Sciatic nerve (tissue), 2 donors: ENCODE results near the gene SLC1A5. TPM values are rescaled to one million over a fixed set of nuclear protein-coding genes. Genes with fewer than 3 reads are reported as not detected.
"Not testable (repeated sequence)": the region's sequence is repeated elsewhere in the genome, so short reads cannot be mapped to it uniquely, and the experiment has no call there.

Source experiments
- ATAC-seq: fragments of 200-7000 bp; cut with Tn5 transposase; one replicate; pipeline ENCODE4 v1.9.1; 2020; ENCODE audit warnings: mild to moderate bottlenecking, moderate library complexity
- DNase-seq: peaks from one replicate; pipeline ENCODE4 v3.0.0-alpha.2; 2020; ENCODE audit warnings: low spot score
- intact Hi-C: fragments of 100-400 bp; cut with DNase I; formaldehyde crosslinking; loops from one replicate; pipeline ENCODE4 v1.14.2; 2022
- total RNA-seq: library from RNA; stranded (reverse); fragmentation: NEBNext Ultra II Directional; extraction: Animal tissue kit (Norgen Biotek cat#: 25700); gene quantifications from one replicate; pipeline ENCODE4 v1.2.1, GENCODE V29; 2021
- donor health status: DM: no; HTN: no; CAD: no.
- donor health status: DM: no; HTN: no; CAD: no.

Gene SLC1A5
- total RNA-seq, 1 donor from 2014 or later, result 71.0 TPM

GRCh38 chr19:46776927-46777911, 11.2 kb downstream of the SLC1A5 start:
- intact Hi-C loops, result no loop called here
- ATAC-seq (no peak), DNase-seq (no peak)

DNA sequence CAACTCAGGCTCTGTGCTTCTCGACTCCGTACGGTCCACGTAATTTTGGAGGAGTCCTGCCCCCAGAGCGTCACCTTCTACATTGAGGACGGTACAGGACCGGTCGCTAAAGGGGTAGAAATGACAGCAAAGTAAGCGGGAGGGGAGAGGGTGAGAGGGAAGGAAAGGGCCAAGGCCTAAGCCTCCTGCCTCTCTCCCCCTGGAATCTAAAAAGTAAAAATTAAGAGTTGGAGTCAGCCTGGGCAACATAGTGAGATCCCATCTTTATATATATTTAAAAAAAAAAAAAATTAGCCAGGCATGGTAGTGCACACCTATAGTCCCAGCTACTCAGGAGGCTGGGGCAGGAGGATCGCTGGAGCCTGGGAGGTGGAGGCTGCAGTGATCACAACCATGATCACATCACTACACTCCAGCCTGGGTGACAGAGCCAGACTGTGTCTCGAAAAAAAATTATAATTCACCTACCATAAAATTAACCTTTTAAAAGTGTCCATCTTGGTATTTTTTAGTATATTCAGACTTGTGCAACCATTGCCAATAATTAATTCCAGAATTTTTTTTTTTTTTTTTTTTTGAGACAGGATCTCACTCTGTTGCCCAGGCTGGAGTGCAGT, 12.6 kb downstream of the SLC1A5 start:
- no peak for ATAC-seq
- intact Hi-C loops, result no loop called here
- DNase-seq, result no peak

DNA sequence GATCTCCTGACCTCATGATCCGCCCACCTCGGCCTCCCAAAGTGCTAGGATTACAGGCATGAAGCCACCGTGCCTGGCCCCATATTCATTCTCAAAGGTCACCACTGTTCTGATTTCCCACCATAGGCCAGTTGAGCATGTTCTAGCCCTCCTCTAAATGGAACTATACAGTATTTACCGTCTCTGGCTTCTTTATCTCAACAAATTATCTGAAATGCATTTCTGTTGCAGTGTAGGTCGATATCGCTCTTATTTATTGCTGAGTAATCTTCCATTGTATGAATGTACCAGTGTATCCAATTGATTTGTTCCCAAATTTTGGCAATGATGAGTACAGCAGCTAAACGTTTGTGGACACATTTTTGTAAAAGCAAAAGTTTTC, 15.4 kb downstream of the SLC1A5 start:
- DNase-seq (no peak), ATAC-seq (no peak)
- intact Hi-C loops, result no loop called here

DNA sequence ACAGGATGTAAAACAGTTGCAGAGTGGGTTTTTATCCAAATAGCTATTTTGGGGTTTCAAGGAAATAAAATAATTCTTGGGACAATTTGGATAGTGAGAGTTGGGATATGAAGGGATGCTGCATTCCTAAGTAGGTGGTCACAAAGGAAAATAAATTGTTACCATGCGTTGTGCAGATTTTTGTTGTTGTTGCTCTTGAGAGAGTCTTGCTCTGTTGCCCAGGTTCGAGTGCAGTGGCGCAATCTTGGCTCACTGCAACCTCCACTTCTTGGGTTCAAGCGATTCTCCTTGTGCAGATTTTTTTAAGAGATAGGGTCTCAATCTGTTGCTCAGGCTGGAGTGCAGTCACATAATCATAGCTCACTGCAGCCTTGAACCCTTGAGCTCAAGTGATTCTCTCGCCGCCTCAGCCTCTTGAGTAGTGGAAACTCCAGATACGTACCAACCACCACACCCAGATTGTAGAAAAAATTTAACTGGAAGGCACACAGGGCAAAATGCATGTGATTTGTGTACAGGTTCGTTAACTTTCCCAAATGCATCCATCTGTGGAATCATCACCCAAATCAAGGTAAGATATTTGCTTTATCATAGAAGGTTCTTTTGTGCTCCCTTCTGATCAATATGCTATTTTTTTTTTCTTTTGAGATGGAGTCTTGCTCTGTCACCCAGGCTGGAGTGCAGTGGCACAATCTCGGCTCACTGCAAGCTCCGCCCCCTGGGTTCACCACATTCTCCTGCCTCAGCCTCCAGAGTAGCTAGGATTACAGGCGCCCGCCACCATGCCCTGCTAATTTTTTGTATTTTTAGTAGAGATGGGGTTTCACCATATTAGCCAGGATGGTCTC, 16.0 kb downstream of the SLC1A5 start:
- intact Hi-C loops, result no loop called here
- no peak for ATAC-seq
- no peak for DNase-seq

DNA sequence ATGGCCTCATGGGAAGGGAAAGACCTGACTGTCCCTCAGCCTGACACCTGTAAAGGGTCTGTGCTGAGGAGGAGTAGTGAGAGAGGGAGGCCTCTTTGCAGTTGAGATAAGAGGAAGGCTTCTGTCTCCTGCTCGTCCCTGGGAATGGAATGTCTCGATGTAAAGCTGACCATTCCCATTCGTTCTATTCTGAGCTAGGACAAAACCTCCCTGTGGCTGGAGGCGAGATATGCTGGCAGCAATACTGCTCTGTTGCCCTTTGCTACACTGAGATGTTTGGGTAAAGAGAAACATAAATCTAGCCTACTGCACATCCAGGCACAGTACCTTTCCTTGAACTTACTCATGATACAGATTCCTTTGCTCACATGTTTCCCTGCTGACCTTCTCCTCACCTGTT, 19.6 kb downstream of the SLC1A5 start:
- ATAC-seq, intact Hi-C loops, DNase-seq: not testable (repeated sequence)

DNA sequence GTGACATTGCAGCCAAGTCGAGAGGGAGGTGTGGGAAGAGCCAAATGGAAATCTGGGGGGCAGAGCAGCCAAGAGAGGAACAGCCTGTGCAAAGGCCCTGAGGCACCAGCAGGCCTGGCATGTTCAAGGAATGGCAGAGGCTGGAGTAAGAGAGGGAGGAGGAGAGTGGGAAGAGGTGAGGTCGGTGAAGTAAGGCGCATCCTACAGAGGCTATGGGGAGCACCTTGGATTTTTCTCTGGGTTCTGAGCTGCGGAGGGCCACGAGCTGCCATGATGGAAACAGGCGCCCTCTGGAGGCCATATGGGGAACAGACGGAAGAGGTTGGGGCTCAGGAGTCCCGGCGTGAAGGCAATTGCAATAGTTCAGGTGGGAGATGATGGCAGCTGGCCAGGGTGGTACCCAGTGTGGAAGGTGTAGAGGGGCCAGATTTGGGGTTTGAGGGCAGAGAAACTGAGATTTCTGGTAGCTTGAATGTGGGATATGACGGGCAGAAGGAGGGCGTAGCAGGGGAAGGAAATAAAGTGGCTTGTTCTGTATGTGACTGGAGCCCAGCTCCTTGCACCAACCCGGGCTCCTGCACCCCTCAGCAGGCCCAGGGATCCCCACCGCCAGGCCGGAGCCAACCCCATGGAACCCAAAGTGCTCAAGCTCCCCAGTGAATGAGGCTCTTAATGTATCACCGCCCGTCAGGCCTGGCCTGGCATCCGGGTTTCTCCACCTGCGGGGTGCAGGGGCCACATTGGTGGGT, 21.7 kb downstream of the SLC1A5 start:
- intact Hi-C loops, result no loop called here
- DNase-seq (no peak), ATAC-seq (peak; percentile 7)

DNA sequence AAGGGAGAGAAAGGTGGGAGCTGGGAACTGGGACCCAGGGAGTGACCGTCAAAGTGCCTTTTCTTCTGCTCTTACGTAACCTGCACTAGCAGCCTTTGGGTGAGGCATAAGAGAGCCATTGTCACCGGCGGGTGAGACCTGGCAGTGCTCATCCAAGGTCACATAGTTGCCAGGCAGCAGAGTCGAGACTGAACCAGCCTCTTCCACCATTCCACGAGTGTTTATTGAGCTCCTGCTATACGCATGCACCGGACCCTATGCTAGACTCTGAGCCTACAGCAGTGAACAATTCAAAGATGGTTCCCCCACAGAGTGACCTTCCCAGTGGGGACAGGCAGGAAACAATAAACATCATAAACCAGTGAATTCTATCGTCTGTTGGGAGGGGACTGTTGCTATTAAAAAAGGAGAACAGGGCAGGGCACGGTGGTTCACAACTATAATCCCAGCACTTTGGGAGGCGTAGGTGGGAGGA, 23.5 kb downstream of the SLC1A5 start:
- intact Hi-C loops, result no loop called here

GRCh38 chr19:46762245-46762890, 26.0 kb downstream of the SLC1A5 start:
- DNase-seq, result no peak
- no peak for ATAC-seq
- intact Hi-C loops, result no loop called here

More for the DNA sequence above, 23.5 kb downstream of the SLC1A5 start:
- no peak for DNase-seq
- ATAC-seq, result no peak

GRCh38 chr19:46761418-46761831, 27.0 kb downstream of the SLC1A5 start:
- ATAC-seq, result peak; percentile 54
- intact Hi-C loops, result no loop called here

DNA sequence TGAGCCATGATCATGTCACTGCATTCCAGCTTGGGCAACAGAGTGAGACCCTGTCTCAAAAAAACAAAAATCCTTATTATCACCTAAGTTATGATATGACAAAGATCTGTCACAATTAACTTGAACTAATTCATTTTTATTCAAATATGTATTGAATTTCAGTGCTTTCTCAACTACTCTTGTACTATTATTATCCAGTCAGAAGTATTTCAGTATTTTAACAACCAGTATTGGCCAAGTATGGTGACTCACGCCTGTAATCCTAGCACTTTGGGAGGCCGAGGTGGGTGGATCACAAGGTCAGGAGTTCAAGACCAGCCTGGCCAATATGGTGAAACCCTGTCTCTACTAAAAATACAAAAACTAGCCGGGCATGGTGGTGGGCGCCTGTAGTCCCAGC, 27.5 kb downstream of the SLC1A5 start:
- DNase-seq, intact Hi-C loops: not testable (repeated sequence)
- ATAC-seq, result peak; percentile 12

More at GRCh38 chr19:46761418-46761831, 27.0 kb downstream of the SLC1A5 start:
- no peak for DNase-seq

GRCh38 chr19:46760363-46760762, 28.0 kb downstream of the SLC1A5 start:
- DNase-seq, result no peak
- intact Hi-C loops, result no loop called here
- ATAC-seq, result no peak

DNA sequence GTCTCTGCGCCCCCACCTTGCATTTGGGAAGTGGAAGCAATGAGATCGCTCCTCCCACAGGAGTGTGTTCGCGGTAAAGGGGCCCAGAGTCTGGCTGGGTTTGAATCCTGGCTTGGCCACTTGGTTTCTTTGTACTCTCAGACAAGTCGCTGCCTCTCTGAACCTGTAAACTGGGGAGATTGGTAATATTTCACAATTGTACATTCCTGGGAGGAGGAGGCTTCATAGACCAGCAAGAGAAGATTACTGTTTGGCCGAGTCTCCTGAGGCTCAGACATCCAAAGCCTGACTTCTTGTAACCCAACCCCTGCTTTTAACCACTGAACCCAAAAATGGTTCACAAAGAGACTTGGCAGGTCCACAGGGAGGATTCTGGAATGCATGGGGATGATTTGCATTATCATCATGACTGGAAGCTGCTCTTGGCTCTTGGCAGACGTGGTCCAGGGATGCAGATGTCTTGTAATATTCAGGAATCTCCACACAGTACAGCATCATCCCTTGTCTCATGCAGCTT, 28.5 kb downstream of the SLC1A5 start:
- intact Hi-C loops, result no loop called here
- peak; percentile 92 for ATAC-seq
- DNase-seq, result peak; percentile 75

GRCh38 chr19:46759206-46759605, 29.2 kb downstream of the SLC1A5 start:
- ATAC-seq (no peak), DNase-seq (no peak)
- intact Hi-C loops, result no loop called here

DNA sequence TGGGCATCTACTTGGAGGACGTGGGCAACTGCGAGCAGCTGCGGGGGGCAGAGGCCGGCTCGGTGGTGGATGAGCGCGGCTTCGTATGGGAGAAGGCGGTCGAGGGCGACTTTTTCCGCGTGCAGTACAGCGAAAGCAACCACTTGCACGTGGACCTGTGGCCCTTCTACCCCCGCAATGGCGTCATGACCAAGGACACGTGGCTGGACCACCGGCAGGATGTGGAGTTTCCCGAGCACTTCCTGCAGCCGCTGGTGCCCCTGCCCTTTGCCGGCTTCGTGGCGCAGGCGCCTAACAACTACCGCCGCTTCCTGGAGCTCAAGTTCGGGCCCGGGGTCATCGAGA, 31.9 kb downstream of the SLC1A5 start:
- intact Hi-C loops, result loop anchor here (2.0 kb wide), 1 partner anchor 84 kb away; no protein-coding TSS in a partner anchor
- ATAC-seq (no peak), DNase-seq (no peak)

GRCh38 chr19:46755853-46756543, 32.4 kb downstream of the SLC1A5 start:
- DNase-seq (no peak), ATAC-seq (no peak)
- intact Hi-C loops, result loop anchor here (2.0 kb wide), 1 partner anchor 85 kb away; no protein-coding TSS in a partner anchor

GRCh38 chr19:46755077-46755852, 33.1 kb downstream of the SLC1A5 start:
- intact Hi-C loops, result no loop called here
- ATAC-seq, result peak; percentile 9
- DNase-seq, result no peak
